Posterior cingulate gyrus (tissue), 11 donors: ENCODE data around the gene CENPI.
"Not testable (repeated sequence)": the region's sequence is repeated elsewhere in the genome, so short reads cannot be mapped to it uniquely, and the experiment has no call there.

Experiments
- DNase-seq, 10 donors: peaks; one replicate each; pipeline versions ENCODE4 v3.0.0 to v3.0.0-alpha.2; 2020 to 2021; ENCODE audit warnings: mixed read lengths in 3 of 10
- intact Hi-C: fragments of 100-400 bp; cut with DNase I; formaldehyde crosslinking; loops from one replicate; pipeline ENCODE4 v1.15.1; 2023

Gene CENPI, protein sequence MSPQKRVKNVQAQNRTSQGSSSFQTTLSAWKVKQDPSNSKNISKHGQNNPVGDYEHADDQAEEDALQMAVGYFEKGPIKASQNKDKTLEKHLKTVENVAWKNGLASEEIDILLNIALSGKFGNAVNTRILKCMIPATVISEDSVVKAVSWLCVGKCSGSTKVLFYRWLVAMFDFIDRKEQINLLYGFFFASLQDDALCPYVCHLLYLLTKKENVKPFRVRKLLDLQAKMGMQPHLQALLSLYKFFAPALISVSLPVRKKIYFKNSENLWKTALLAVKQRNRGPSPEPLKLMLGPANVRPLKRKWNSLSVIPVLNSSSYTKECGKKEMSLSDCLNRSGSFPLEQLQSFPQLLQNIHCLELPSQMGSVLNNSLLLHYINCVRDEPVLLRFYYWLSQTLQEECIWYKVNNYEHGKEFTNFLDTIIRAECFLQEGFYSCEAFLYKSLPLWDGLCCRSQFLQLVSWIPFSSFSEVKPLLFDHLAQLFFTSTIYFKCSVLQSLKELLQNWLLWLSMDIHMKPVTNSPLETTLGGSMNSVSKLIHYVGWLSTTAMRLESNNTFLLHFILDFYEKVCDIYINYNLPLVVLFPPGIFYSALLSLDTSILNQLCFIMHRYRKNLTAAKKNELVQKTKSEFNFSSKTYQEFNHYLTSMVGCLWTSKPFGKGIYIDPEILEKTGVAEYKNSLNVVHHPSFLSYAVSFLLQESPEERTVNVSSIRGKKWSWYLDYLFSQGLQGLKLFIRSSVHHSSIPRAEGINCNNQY

DNA sequence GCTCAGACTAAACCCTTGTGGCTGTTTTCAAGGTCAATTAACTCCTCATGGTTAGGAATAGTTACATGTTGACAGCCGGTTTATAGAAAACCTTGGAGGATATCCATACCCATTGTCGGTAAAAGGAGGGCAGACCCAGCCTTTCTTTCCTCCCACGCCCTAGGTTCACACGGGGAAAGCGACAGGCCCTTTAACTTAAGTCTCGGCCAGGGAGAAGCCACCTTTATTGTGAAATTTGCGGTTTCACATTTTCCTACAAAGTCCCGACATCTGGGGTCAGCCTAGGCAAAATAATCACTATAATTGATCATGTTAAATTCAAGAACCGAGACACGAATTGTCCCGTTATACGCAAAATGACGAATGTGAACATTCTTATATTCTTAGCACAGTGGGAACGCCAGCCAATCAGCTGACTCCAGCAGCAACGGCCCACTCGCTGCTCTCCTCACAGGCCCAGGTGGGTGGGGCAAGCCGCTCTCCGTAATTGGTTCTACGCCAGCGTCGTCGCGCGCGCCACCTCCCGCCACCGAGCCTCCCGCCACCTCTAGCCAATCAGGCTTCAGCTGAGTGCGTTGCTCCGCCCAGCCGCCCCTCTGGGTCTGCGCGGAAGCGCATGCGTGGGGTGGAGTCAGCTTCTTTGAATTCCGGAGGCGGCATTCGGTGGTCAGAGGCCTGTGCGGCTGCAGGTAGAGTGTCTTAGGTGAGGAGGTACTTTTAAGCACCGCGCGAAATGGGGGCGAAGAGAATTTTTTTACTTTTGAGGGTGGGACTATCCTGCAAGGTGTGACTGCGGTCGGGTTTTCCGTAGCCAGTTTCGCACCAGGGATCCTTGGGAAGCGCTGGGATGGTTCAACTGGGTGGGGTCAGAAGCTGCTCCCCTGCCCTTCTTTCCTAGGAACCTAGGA, at the start of gene CENPI:
CENPI (plus strand) TSS at position 659 of the 908 bp plus-strand sequence. CDS start 2,867 bp downstream, outside the sequence.
- intact Hi-C loops = no loop called here
- peak; percentile 84 to 99 (median 89) for DNase-seq

DNA sequence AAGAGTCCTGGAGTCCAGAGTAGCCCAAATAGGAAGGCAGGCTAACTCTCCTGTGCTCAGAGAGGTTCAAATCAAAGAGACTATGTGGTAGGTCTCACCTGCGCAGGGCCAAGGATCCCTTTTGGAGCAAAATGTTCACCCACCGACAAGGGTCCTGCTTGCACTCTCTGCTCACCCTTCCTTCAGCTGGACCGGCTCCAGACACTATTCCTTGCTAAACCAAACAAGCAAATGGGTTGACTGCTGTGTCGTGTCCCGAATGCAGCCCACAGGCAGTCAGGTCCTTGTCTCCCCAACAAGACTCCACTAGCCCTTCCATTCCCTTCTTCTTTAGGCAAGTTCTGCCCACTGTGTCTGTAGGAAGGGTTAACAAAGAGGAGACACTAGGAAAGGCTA, 46.9 kb upstream of the CENPI start:
- no peak for DNase-seq
- intact Hi-C loops = no loop called here

DNA sequence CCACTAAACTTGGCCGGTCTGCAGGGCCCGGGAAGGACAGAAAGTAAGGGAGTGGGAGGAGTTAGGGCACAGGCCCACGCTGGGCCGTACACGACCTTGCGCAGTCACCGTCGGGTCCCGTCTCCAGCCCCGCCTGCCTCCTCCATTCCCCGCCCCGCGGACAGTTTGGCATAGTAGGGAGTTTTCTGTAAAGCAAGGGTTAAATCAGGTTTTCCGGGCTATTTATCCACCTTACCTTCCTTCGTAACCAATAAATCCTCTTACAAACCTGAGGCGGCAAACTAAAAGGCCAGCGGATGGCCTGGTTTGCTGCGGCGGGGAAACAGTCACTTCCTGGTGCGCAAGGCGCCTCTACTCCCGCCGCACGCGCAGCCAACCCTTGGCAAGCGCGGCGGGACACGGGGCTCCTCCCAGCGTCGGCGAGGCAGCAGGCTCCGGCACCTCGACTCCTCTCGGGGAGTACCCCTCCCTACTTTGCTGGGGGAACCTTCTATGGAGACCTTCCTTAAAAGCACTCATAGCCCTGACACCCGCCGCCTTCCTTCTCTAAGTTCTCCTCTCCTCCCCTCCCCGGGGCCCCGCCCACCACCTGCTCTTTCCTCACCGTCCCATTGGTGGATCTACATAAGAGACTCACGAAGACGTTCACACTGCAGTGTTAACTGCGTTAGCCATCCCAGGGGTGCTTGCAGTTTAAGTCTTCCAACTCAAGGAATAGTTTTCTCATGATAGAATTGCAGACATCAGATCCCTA, 46.3 kb upstream of the CENPI start, which contains the start of gene TRMT2B:
TRMT2B (minus strand) TSS at position 563 of the 754 bp plus-strand sequence. CDS start 9,822 bp downstream, outside the sequence.
- intact Hi-C loops = no loop called here

DNA sequence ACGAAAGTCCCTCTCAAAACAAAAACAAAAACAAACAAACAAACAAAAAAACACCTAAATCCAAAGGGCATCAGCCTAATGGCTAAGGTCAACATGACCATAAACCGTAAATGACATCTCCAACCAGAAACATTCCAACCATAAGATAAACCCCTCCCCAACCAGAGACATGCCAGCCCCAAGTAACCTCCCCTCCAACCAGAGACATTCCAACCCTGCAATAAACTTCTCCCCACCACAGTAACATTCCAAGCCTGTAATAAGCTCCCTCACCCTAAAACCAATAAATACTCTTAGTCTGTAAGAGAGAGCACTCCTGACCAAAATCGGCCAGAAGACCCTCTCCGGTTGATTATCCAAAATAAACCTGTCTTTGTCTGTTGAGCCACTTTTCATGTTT, 41.5 kb upstream of the CENPI start:
- intact Hi-C loops, DNase-seq: not testable (repeated sequence)

More for the DNA sequence above, 46.3 kb upstream of the CENPI start, which contains the start of gene TRMT2B:
- DNase-seq = peak; percentile 38 to 94 (median 64)

DNA sequence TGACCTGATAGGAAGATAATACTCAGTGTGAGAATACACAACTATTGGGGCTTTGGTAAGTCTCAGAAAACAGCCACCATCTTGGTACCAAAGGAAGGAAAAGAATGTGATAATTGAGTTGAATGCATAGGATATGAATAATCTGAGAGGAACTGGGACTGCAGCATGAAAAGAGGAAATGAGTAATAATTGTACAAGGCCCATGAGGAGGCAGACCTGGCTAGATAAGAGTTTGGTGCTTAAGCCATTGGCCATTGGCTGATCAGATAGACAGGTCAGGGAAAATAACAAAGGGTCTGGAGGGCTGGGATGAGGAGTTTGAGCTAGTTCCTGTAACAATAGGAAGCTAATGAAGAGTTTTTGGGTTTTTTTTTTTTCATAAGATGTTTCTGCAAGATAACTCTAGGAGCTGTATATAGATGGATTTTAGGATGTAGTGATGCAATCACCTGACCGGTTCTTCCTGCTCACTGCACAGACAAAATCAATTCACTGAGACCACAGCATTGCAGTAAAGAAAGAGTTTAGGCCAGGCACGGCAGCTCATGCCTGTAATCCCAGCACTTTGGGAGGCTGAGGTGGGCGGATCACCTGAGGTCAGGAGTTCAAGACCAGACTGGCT, 40.8 kb upstream of the CENPI start:
- intact Hi-C loops = no loop called here
- no peak for DNase-seq

DNA sequence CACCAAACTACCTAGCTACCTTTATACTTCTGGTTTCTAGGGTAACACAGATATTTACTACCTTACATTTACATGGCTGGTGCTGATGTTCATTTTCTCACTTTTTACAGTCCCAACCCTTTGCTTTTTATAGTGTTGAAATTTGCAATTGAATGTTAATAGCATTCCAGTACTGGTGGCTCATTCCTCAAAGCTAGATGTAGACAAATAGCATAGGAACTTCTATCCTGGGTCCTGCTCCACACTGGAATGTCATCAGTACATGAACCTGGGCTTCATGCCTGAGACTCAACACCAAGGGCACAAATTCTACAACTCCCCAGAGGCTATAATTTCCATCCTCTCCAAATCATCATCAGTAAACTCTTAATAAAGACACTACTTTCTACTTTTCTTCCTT, 35.8 kb upstream of the CENPI start:
- DNase-seq = no peak
- intact Hi-C loops = no loop called here

DNA sequence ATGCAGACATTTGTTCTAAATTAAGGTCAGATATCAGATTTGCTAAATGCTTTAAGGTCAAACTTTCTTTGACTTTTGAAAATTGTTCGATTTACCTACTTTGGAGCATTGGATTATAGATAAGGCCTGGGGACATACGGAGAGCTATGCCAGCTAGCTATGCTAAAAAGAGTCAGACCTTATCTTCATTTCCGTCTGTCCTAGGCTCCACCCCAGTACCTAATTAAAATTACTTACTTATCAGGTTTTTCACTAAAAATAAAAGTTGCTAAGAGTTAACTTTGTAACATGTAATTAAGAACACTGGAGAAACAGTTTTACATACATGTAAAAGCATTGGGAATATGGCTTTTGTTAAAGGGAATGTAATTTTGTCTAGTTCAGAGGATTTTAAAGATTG, 26.4 kb upstream of the CENPI start:
- intact Hi-C loops = no loop called here
- no peak for DNase-seq

DNA sequence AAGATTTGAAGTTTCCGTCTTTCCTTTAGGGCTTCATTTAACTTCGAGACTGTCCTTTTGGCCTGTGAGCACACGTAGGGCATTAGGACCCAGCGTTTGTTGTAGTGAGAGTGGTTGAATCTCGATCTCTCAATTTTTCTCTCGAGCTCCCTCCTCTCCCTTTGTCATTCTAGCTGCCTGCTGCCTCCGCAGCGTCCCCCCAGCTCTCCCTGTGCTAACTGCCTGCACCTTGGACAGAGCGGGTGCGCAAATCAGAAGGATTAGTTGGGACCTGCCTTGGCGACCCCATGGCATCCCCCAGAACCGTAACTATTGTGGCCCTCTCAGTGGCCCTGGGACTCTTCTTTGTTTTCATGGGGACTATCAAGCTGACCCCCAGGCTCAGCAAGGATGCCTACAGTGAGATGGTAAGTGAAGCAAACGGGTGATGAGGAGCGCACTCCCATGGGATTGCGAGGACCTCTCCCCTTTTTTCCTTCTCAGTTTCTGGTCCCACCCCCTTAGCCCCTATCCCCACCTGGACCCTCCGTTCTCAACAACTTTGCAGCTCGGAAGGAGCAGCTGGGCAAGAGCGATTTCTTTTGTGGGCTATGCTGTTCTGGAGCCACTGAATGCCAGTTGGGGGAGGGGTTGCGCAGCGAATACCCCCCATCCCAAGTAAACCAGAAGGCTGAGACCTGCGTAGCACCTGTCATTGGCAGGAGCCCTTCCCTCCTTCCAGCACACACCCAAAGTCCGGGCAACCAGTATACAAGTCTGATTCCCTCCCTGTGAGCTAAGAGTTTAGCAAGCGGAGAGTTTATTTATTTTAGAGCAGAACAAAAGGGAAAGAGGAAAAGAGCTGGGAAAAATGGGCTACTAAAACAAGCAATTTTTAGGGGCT, 19.0 kb upstream of the CENPI start, which contains the start of gene TMEM35A:
TMEM35A (plus strand) TSS at position 164 of the 883 bp plus-strand sequence; CDS start at position 288, 124 bp downstream.
- peak in 7 of 10 donors; percentile 8 to 89 (median 36) for DNase-seq
- intact Hi-C loops = no loop called here

DNA sequence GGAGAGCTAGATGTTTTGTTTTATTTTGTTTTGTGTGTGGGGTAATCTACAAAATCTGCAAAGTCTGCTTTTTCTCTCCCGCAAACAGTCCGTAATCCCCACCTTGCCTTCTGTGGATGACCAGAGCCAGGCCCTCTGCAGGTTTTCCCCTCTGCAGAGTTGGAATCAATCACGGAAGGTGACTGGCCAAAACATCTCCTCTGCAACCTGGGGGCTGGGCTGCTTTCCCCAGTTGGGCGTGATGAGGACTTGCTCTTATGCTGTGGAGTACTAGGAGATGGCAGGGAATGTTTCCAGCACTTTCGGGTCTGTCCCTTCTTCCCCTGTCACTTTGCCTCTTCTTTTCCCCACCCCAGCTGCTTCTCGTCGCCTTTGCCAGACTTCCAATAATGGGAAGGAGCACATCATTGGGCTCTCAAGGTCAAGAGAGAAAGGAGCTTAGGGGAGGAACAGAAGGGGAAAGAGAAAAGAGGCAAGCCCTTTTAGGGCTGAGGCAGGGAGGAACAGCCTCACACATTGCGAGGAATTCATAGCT, 18.2 kb upstream of the CENPI start:
- DNase-seq = peak in 4 of 10 donors; percentile 4 to 83 (median 8)

DNA sequence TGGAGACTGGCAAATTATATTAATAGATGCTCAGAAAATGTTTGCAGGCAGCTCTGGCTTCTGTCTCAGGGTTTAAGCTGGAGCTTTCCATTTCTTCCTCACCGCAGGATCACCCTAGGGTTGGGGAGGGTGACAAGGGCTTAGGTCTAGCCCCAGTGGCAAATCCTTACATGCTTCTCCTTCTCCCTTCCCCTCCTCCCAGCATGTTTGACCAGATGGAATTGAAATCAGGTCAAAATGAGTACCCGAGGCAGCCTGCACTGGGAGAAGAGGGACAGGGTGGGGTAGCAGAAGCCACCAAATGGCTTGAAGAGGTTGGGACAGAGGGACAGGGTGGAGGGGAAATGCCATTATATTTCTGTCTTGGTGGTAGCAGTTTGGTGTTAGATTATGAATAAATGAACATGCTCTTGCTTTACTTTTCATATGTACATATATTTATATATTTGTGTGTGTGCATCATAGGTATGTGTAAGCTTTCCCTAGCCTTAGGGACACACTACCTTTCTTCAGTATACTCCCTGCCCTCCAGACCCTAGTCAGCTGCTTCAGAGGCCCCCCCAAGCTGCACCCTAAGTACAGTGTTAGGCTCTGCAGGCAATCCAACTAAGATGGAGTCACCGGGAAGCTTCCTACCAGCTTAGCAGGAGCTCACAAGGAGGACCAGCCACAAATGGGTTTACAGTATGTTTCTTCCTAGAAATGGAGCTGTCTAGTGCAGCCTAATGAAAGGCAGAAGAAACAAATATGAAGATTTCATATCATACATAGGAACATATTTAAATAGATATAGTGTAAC, 17.5 kb upstream of the CENPI start:
- intact Hi-C loops = no loop called here
- DNase-seq = no peak

More for the DNA sequence above, 18.2 kb upstream of the CENPI start:
- intact Hi-C loops = no loop called here

DNA sequence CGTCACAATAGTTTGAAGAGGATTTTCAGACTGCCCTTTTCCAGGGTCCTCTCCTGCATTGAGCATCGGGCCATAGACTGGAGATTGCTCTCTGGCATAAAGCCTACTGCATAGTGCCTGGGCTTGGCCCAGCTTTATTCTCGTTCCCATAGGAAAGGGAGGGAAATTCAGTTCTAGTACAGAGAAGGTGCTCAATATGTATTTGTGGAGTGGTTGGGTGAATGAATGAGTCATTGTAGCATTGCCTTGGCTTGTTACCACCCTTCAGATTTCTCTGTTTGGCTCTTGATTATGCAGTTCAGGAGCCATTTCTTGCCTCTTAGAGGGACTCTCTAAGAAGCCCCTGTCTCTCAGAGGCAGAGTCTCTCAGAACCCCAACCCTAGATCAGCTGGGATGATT, 16.8 kb upstream of the CENPI start:
- intact Hi-C loops = no loop called here
- no peak for DNase-seq

DNA sequence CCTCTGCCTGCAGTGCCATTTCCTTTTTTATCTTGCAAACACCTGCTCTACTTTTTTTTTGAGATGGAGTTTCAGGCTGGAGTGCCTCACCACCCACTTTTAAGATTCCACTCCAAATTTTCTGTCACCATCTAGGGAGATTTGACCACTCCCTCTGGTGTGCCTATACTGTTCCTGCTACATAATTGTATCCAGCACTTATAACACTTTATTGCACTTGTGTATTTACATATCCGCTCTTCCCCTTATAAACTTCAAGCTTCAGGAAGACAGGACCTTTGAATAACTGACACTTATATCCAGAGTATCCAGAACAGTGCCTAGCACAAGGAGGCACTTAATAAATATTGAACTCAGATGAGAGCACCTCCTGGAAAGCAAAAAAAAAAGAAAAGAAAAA, 6.2 kb upstream of the CENPI start:
- intact Hi-C loops = no loop called here

DNA sequence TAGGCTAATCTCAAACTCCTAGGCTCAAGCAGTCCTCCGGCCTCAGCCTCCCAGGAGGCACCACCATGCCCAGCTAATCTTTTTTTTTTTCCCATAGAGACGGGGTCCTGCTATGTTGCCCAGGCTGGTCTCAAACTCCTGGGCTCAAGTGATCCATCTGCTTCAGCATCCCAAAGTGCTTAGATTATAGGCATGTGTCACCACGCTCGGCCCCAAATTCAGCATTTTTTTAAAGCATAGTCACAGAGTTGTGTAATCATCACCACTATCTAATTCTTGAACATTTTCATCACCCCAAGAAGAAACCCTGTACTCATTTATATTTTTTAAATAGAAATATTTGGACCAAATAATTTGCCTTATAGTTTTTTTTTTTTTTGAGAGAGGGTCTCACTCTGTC, 10.3 kb downstream of the CENPI start:
- no peak for DNase-seq
- intact Hi-C loops = no loop called here

More for the DNA sequence above, 6.2 kb upstream of the CENPI start:
- DNase-seq = no peak

DNA sequence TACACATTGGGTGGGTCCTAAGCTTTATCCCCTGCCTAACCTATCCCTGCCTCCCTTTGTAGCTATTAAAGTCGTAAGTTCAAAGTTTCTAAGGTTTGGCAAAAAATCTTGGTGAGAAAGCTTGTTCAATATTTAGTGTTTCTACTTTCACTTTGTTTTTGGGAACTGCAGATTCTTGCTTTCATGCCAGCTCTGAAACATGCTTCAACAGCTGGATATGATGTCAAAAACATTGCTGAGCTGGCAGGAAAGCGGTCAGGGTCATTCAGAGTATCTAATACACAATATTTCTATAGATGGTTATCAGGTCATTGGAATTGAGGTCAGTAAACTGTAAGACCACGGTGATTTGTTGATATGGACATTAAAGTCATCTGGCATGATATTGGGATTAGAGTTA, 19.7 kb downstream of the CENPI start:
- intact Hi-C loops = no loop called here
- DNase-seq = no peak

DNA sequence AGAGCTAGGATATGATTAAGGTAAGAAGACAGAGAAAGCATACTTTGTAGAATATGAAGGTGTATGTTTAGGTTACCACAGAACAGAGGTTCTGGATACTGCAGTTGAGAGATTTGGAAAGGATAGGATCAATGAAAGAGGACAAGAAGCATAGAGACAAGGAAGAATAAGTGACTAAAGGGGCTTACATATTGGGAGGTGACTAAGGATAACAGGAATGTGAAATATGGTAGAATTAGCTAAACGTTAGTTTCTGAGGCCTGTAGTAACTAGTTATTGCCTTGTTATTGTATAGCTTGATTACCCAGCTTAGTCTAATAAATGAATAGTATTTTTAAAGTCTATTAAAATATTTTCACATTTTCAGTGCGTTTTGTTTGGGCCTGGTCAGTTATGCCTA, 38.2 kb downstream of the CENPI start:
- intact Hi-C loops = no loop called here

More for the DNA sequence above, 38.2 kb downstream of the CENPI start:
- no peak for DNase-seq
